Brain microvascular endothelial cell (primary cell): Measurements from ENCODE around the gene CNOT4.
"Not testable (repeated sequence)": the region's sequence is repeated elsewhere in the genome, so short reads cannot be mapped to it uniquely, and the experiment has no call there.

ENCODE experiments used
- DNase-seq: peaks from one replicate; pipeline ENCODE4 v3.0.0-alpha.2; 2020
- H3K27ac ChIP-seq: fragments of 250-450 bp; sonication (Bioruptor Pico); 2 replicates; pipeline ENCODE4 v1.5.1; 2020; ENCODE audit warnings: mild to moderate bottlenecking, moderate library complexity
- H3K27me3 ChIP-seq: fragments of 250-450 bp; sonication (Bioruptor Pico); replicated peaks from 2 replicates; pipeline ENCODE4 v1.5.1; 2020; ENCODE audit warnings: mild to moderate bottlenecking
- H3K36me3 ChIP-seq: fragments of 250-450 bp; sonication (Bioruptor Pico); replicated peaks from 2 replicates; pipeline ENCODE4 v1.5.1; 2020; ENCODE audit warnings: mild to moderate bottlenecking
- H3K4me3 ChIP-seq: 2 replicates; pipeline ENCODE4 v1.5.1; 2011; ENCODE audit warnings: low read depth, mild to moderate bottlenecking, control low read depth, low read length, moderate library complexity
- CTCF ChIP-seq: IDR thresholded peaks from 2 replicates; pipeline ENCODE4 v1.5.1; 2011; ENCODE audit warnings: low read depth, mild to moderate bottlenecking, moderate library complexity, low read length, control low read depth, inconsistent platforms; ENCODE audit errors: missing control alignments
- in situ Hi-C: cut with HindIII; loops from 2 replicates; pipeline ENCODE4 v1.10.0; 2017; ENCODE audit warnings: low sequenced_read_pairs, low pct_ligation_motif_present

Gene CNOT4

DNA sequence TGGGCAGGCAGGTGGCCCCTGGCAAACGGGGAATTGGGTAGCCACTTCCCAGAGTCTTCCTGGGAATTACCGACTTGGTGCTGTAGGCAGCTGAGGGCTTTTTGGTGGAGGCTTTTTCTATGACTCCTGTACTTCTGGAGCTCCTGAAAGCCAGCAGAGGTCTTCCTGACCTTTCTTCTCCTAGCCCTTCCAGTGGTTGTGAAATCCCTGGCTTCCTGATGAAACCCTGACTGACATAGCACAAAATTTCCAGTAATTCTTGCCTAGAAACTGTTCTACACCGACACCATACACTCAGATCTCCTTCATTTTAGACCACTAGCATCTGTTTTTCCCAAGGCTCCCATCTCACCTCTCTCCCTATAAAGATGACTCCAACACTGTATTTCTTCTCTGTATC is 156.1 kb downstream of the CNOT4 start:
- TF ChIP-seq CTCF: no peak
- no peak for DNase-seq

GRCh38 chr7:135352285-135352684 is 157.6 kb downstream of the CNOT4 start:
- H3K36me3 ChIP-seq: no peaks in the 10 kb centered on the region
- DNase-seq: no peak
- H3K4me3 ChIP-seq: no peak overlapping the region
- no peaks in the 10 kb centered on the region for H3K27me3 ChIP-seq
- in situ Hi-C loops: no loop called here
- peak; percentile 16 for TF ChIP-seq CTCF
- no peak overlapping the region for H3K27ac ChIP-seq

More for the DNA sequence above, 156.1 kb downstream of the CNOT4 start:
- Histone ChIP-seq H3K36me3 (no peaks in the 10 kb centered on the region), H3K4me3 (no peak overlapping the region), H3K27me3 (no peaks in the 10 kb centered on the region), H3K27ac (no peak overlapping the region)
- in situ Hi-C loops: no loop called here

DNA sequence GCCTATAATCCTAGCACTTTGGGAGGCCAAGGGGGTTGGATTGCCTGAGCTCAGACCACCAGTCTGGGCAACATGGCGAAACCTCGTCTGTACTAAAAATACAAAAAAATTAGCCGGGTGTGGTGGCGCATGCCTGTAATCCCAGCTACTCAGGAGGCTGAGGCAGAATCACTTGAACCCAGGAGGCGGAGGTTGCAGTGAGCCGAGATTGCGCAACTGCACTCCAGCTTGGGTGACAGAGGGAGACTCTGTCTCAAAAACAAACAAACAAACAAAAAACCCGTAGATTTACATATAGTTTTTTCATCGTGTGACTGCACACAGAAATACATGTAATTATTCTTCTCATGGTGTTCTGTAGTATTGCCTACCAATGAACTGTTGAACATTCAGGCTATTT is 158.8 kb downstream of the CNOT4 start:
- H3K4me3 ChIP-seq, H3K36me3 ChIP-seq, H3K27ac ChIP-seq, DNase-seq, H3K27me3 ChIP-seq, in situ Hi-C loops: not testable (repeated sequence)

GRCh38 chr7:135349746-135350145 is 160.2 kb downstream of the CNOT4 start:
- no peaks in the 10 kb centered on the region for H3K36me3 ChIP-seq
- H3K27ac ChIP-seq: no peak overlapping the region
- H3K27me3 ChIP-seq: no peaks in the 10 kb centered on the region
- peak; percentile 20 for DNase-seq
- H3K4me3 ChIP-seq: no peak overlapping the region
- no peak for TF ChIP-seq CTCF
- in situ Hi-C loops: no loop called here

DNA sequence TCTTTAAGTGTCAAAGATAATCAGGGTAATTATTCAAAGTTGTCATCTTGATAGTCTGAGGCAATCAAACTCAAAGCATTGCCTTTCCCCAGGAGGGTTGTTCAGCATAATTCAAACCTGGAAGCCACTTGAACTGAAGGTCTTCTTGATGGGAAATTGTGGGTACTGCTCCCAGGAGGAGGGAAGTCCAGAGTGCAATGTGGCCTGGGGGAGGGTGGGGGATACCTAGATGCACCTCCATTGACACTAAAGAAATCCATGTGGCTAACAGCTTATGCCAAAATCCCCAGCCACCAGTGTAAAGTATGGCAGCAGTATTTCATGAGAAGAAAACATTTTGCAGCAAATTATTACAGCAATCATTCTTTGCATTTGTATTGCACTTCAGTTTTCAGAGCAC is 161.4 kb downstream of the CNOT4 start:
- in situ Hi-C loops: no loop called here
- TF ChIP-seq CTCF: no peak
- no peak for DNase-seq
- Histone ChIP-seq H3K27ac (no peak overlapping the region), H3K4me3 (no peak overlapping the region), H3K36me3 (no peaks in the 10 kb centered on the region), H3K27me3 (peaks cover 2% of the 10 kb centered on the region)

- H3K27ac ChIP-seq: no peak overlapping the region
- H3K36me3 ChIP-seq: no peaks in the 10 kb centered on the region
- H3K27me3 ChIP-seq: peaks cover 4% of the 10 kb centered on the region
- no peak overlapping the region for H3K4me3 ChIP-seq
- no peak for DNase-seq
- in situ Hi-C loops: no loop called here
- TF ChIP-seq CTCF: no peak
Observed at GRCh38 chr7:135343361-135343760, 166.5 kb downstream of the CNOT4 start.
